Neural cell (in vitro differentiated cells): ENCODE data around the gene ATF6. TPM values are rescaled to one million over a fixed set of nuclear protein-coding genes. Genes with fewer than 3 reads are reported as not detected.

Source experiments
- H2AFZ ChIP-seq: fragments of 200-600, 300-800 bp; sonication (generic), shearing (Covaris generic); 2 replicates; pipeline ENCODE4 v1.6.0; 2014; ENCODE audit warnings: low read depth, mild to moderate bottlenecking, antibody characterized with exemption, low read length, moderate library complexity
- H3F3A ChIP-seq: fragments of 200-600 bp; shearing (Covaris generic); 2 replicates; pipeline ENCODE4 v1.6.1; 2016; ENCODE audit warnings: mild to moderate bottlenecking, moderate library complexity, mixed read lengths, antibody characterized with exemption, low read length; ENCODE audit not compliant: insufficient read depth, poor library complexity, severe bottlenecking
- H3K27ac ChIP-seq: fragments of 200-600, 300-800 bp; sonication (generic), shearing (Covaris generic); 2 replicates; pipeline ENCODE4 v1.5.1; 2014; ENCODE audit warnings: mild to moderate bottlenecking, low read length, moderate library complexity
- H3K27me3 ChIP-seq: fragments of 300-800, 200-600 bp; sonication (generic), shearing (Covaris generic); 2 replicates; pipeline ENCODE4 v1.6.0; 2014; ENCODE audit warnings: mild to moderate bottlenecking, low read depth, low read length, moderate library complexity; ENCODE audit not compliant: insufficient read depth
- H3K36me3 ChIP-seq: fragments of 300-800, 200-600 bp; sonication (generic), shearing (Covaris generic); 2 replicates; pipeline ENCODE4 v1.5.1; 2014; ENCODE audit warnings: mild to moderate bottlenecking, antibody characterized with exemption, low read length, moderate library complexity; ENCODE audit not compliant: insufficient read depth
- H3K4me2 ChIP-seq: fragments of 300-800, 200-600 bp; sonication (generic), shearing (Covaris generic); 2 replicates; pipeline ENCODE4 v1.6.0; 2014; ENCODE audit warnings: mild to moderate bottlenecking, low read length
- H3K4me3 ChIP-seq: fragments of 300-800, 200-600 bp; sonication (generic), shearing (Covaris generic); 2 replicates; pipeline ENCODE4 v1.5.1; 2014; ENCODE audit warnings: mild to moderate bottlenecking, low read length, moderate library complexity
- H3K79me2 ChIP-seq: fragments of 200-600 bp; shearing (Covaris generic); replicated peaks from 2 replicates; pipeline ENCODE4 v1.6.0; 2014; ENCODE audit warnings: mild to moderate bottlenecking, low read length, moderate library complexity; ENCODE audit not compliant: insufficient read depth
- H3K9ac ChIP-seq: fragments of 300-800, 200-600 bp; sonication (generic), shearing (Covaris generic); 2 replicates; pipeline ENCODE4 v1.6.1; 2016; ENCODE audit warnings: mild to moderate bottlenecking, low read length, mixed read lengths
- H3K9me2 ChIP-seq: fragments of 200-600 bp; shearing (Covaris generic); 2 replicates; pipeline ENCODE4 v1.6.1; 2016; ENCODE audit warnings: mild to moderate bottlenecking, low read length, mixed read lengths; ENCODE audit not compliant: insufficient read depth
- H3K9me3 ChIP-seq: fragments of 200-600, 300-800 bp; sonication (generic), shearing (Covaris generic); 2 replicates; pipeline ENCODE4 v1.6.1; 2016; ENCODE audit warnings: mild to moderate bottlenecking, mixed run types, low read length, moderate library complexity, mixed read lengths
- H4K20me1 ChIP-seq: fragments of 200-600 bp; shearing (Covaris generic); 2 replicates; pipeline ENCODE4 v1.6.1; 2016; ENCODE audit warnings: mild to moderate bottlenecking, mixed run types; ENCODE audit not compliant: insufficient read depth
- CTCF ChIP-seq: fragments of 450-650 bp; IDR thresholded peaks from 2 replicates; pipeline ENCODE4 v1.5.1; 2014; ENCODE audit warnings: antibody characterized with exemption, mild to moderate bottlenecking, moderate library complexity; ENCODE audit not compliant: poor library complexity, severe bottlenecking
- EP300 ChIP-seq: fragments of 450-650 bp; conservative IDR thresholded peaks from 2 replicates; pipeline ENCODE4 v1.6.1; 2014; ENCODE audit warnings: antibody characterized with exemption, mild to moderate bottlenecking, moderate library complexity; ENCODE audit not compliant: poor library complexity, severe bottlenecking
- EZH2 ChIP-seq: fragments of 200-600, 300-800 bp; shearing (Covaris generic), sonication (generic); IDR thresholded peaks from 2 replicates; pipeline ENCODE4 v1.6.1; 2014; ENCODE audit warnings: antibody characterized with exemption, low read length, borderline replicate concordance, mild to moderate bottlenecking; ENCODE audit not compliant: insufficient read depth, poor library complexity, severe bottlenecking
- MXI1 ChIP-seq: fragments of 450-650 bp; conservative IDR thresholded peaks from 2 replicates; pipeline ENCODE4 v1.6.1; 2014; ENCODE audit warnings: antibody characterized with exemption, mild to moderate bottlenecking; ENCODE audit not compliant: poor library complexity, severe bottlenecking
- POLR2AphosphoS5 ChIP-seq: IDR thresholded peaks from 2 replicates; pipeline ENCODE4 v1.6.1; 2012
- RAD21 ChIP-seq: fragments of 450-650 bp; conservative IDR thresholded peaks from 2 replicates; pipeline ENCODE4 v1.6.1; 2014; ENCODE audit warnings: antibody characterized with exemption, mild to moderate bottlenecking, moderate library complexity
- REST ChIP-seq: IDR thresholded peaks from 2 replicates; pipeline ENCODE4 v1.6.1; 2012; ENCODE audit warnings: borderline replicate concordance
- SMC3 ChIP-seq: fragments of 450-650 bp; conservative IDR thresholded peaks from 2 replicates; pipeline ENCODE4 v1.6.1; 2014; ENCODE audit warnings: antibody characterized with exemption, mild to moderate bottlenecking, moderate library complexity; ENCODE audit not compliant: poor library complexity
- TAF1 ChIP-seq: IDR thresholded peaks from 2 replicates; pipeline ENCODE4 v1.6.1; 2012; ENCODE audit warnings: low read depth
- polyA plus RNA-seq: library from polyadenylated mRNA; depleted of rRNA; stranded (reverse); fragments of >200 nt; gene quantifications from 2 replicates; pipeline ENCODE4 v1.2.3, GENCODE V29; 2014

Gene ATF6
- polyA plus RNA-seq, 1 donor from 2014 or later = 16.6 TPM

GRCh38 chr1:162000053-162000420 is 233.9 kb downstream of the ATF6 start:
- Histone ChIP-seq H2AFZ (no peak overlapping the region), H3K9me2 (no peaks in the 10 kb centered on the region), H3K9ac (no peak overlapping the region), H3K4me3 (no peak overlapping the region), H4K20me1 (no peaks in the 10 kb centered on the region), H3F3A (no peaks in the 10 kb centered on the region), H3K27ac (no peak overlapping the region), H3K4me2 (no peak overlapping the region), H3K27me3 (no peaks in the 10 kb centered on the region), H3K79me2 (no peaks in the 10 kb centered on the region), H3K9me3 (no peaks in the 10 kb centered on the region), H3K36me3 (no peaks in the 10 kb centered on the region)
- TF ChIP-seq EP300 (no peak), MXI1 (no peak), CTCF (no peak), TAF1 (no peak), EZH2 (no peak), REST (no peak), SMC3 (no peak), POLR2AphosphoS5 (no peak), RAD21 (no peak)

- H3K4me3 ChIP-seq = no peak overlapping the region
- H2AFZ ChIP-seq = no peak overlapping the region
- no peak overlapping the region for H3K27ac ChIP-seq
Measured at GRCh38 chr1:162003061-162003829, 237.1 kb downstream of the ATF6 start.

More at GRCh38 chr1:162003061-162003829, 237.1 kb downstream of the ATF6 start:
- no peaks in the 10 kb centered on the region for H3K27me3 ChIP-seq
- no peak overlapping the region for H3K4me2 ChIP-seq
- H3K9ac ChIP-seq = no peak overlapping the region
- no peaks in the 10 kb centered on the region for H3K79me2 ChIP-seq
- no peaks in the 10 kb centered on the region for H3F3A ChIP-seq
- H3K36me3 ChIP-seq = no peaks in the 10 kb centered on the region
- H4K20me1 ChIP-seq = no peaks in the 10 kb centered on the region
- no peaks in the 10 kb centered on the region for H3K9me2 ChIP-seq
- TF ChIP-seq TAF1 = no peak
- TF ChIP-seq SMC3 = no peak
- no peak for TF ChIP-seq POLR2AphosphoS5
- TF ChIP-seq EZH2 = no peak
- no peaks in the 10 kb centered on the region for H3K9me3 ChIP-seq
